Nephron (organoid): ENCODE results near the gene BLACAT1.

Source experiments
- H3K27ac Mint-ChIP-seq, 3 experiments: 2 replicates each; pipeline ENCODE4 v1.8.0; 2020; ENCODE audit warnings: mixed read lengths in 3 of 3, mild to moderate bottlenecking in 2 of 3, moderate library complexity in 1 of 3
- H3K27me3 Mint-ChIP-seq: 2 replicates; pipeline ENCODE4 v1.8.0; 2021; ENCODE audit warnings: low read depth, mild to moderate bottlenecking, moderate library complexity, mixed read lengths
- H3K36me3 Mint-ChIP-seq: 2 replicates; pipeline ENCODE4 v1.8.0; 2020; ENCODE audit warnings: low read depth, mixed read lengths
- H3K4me1 Mint-ChIP-seq: 2 replicates; pipeline ENCODE4 v1.8.0; 2020; ENCODE audit warnings: mixed read lengths
- H3K4me3 Mint-ChIP-seq, 3 experiments: 2 replicates each; pipeline ENCODE4 v1.8.0; 2020; ENCODE audit warnings: mild to moderate bottlenecking in 3 of 3, mixed read lengths in 3 of 3, moderate library complexity in 2 of 3
- H3K9me3 Mint-ChIP-seq: 2 replicates; pipeline ENCODE4 v1.8.0; 2020; ENCODE audit warnings: mixed read lengths
- TF ChIP-seq, protein P1 (sequence below), 3 experiments: fragments of 200-600 bp; sonication (generic); IDR thresholded peaks; one replicate each; pipeline ENCODE4 v1.5.0; 2021; ENCODE audit warnings: antibody characterized with exemption in 3 of 3; ENCODE audit not compliant: unreplicated experiment in 3 of 3

BLACAT1 gene

DNA sequence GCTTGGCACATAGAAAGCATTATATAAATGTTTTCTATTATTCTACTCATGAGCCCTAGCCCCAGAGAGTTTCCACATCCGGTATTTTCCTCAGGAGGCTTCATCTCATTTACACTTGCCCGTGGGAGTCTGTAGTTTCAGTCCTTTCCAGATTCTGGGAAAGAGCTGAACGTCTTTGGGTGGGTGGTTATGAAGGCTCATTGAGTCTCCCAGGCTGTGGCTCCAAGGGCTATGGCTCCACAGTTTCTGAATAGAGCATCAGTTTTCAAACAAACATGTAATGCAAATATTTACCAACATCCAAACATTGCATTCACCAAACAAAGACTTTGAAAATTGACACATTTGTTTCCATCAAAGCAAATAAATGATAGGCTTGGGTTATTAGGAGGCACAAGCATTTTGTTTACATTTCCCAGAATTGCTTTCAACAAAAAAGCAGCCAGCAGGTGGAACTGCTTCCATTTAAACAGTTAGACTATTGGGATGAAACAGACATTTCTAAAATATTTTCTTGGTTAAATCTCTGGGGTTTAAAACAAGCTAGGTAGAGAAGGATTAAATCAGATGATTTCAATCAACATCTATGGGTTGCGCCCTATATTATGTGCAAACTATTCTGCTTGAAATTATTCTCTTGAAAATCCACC is 32.7 kb downstream of the BLACAT1 start:
- no peak overlapping the region for H3K27ac Mint-ChIP-seq
- H3K9me3 Mint-ChIP-seq: no peaks in the 10 kb centered on the region
- TF ChIP-seq, protein P1, sequence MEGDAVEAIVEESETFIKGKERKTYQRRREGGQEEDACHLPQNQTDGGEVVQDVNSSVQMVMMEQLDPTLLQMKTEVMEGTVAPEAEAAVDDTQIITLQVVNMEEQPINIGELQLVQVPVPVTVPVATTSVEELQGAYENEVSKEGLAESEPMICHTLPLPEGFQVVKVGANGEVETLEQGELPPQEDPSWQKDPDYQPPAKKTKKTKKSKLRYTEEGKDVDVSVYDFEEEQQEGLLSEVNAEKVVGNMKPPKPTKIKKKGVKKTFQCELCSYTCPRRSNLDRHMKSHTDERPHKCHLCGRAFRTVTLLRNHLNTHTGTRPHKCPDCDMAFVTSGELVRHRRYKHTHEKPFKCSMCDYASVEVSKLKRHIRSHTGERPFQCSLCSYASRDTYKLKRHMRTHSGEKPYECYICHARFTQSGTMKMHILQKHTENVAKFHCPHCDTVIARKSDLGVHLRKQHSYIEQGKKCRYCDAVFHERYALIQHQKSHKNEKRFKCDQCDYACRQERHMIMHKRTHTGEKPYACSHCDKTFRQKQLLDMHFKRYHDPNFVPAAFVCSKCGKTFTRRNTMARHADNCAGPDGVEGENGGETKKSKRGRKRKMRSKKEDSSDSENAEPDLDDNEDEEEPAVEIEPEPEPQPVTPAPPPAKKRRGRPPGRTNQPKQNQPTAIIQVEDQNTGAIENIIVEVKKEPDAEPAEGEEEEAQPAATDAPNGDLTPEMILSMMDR (IDR thresholded peaks at IDR 0.05; ENCODE audit: unreplicated experiment in 3 of 3): peak; percentile 9 to 28 (median 22)
- peaks cover 12% of the 10 kb centered on the region for H3K27me3 Mint-ChIP-seq
- H3K4me1 Mint-ChIP-seq: peaks cover 49% of the 10 kb centered on the region
- no peaks in the 10 kb centered on the region for H3K36me3 Mint-ChIP-seq
- no peak overlapping the region for H3K4me3 Mint-ChIP-seq

DNA sequence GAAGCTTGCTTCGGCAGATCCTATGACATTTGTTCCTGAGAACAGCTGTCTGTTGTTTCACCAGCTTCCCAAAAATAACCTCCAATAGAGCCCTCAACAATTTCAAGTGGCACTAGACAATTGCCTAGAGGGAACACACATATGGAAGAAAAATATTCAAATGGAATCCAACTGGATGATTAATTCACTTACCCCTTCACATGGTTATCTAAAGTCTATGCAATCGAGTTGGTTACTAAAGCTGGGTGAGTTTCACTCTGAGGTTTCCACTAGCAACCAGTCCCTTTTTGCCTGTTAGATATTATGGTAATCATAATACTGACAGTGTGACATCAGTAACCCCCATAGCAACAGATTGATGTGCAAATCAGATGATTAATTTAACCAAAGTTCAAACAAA is 34.0 kb downstream of the BLACAT1 start, which contains the start of gene LEMD1:
LEMD1 (minus strand) TSS at position 259 of the 400 bp plus-strand sequence. CDS start 1,520 bp downstream, outside the sequence.
- TF ChIP-seq, protein P1 (IDR thresholded peaks at IDR 0.05; ENCODE audit: unreplicated experiment in 3 of 3): no peak

DNA sequence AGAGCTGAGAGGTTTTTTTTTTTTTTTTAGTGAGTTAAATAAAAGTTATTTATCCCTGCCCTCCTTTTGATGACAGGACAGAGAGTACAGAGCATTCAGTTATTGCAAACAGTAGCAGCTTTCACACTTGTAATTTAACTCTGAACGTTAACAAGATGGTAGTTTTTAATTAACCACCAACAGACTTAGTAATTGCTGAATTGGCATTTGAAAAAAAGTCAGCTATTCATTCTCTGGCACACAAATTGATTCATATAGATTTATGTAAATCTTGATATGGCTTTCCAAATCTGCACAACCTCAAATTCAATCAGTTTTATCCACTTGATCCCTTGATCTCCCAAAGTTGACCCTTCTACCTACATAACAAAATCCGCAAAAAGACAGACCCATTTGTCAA is 34.9 kb downstream of the BLACAT1 start:
- Mint-ChIP-seq H3K9me3 (no peaks in the 10 kb centered on the region), H3K36me3 (no peaks in the 10 kb centered on the region), H3K4me3 (no peak overlapping the region), H3K4me1 (peaks cover 69% of the 10 kb centered on the region), H3K27me3 (peaks cover under 1% of the 10 kb centered on the region), H3K27ac (no peak overlapping the region)
- TF ChIP-seq, protein P1 (IDR thresholded peaks at IDR 0.05; ENCODE audit: unreplicated experiment in 3 of 3): no peak

More for the DNA sequence above, 34.0 kb downstream of the BLACAT1 start, which contains the start of gene LEMD1:
- Mint-ChIP-seq H3K27ac (no peak within 1 kb of the TSS), H3K4me1 (peaks cover 61% of the 10 kb centered on the region), H3K4me3 (no peak within 1 kb of the TSS), H3K27me3 (peaks cover 8% of the 10 kb centered on the region), H3K9me3 (no peaks in the 10 kb centered on the region), H3K36me3 (no peaks in the 10 kb centered on the region)

DNA sequence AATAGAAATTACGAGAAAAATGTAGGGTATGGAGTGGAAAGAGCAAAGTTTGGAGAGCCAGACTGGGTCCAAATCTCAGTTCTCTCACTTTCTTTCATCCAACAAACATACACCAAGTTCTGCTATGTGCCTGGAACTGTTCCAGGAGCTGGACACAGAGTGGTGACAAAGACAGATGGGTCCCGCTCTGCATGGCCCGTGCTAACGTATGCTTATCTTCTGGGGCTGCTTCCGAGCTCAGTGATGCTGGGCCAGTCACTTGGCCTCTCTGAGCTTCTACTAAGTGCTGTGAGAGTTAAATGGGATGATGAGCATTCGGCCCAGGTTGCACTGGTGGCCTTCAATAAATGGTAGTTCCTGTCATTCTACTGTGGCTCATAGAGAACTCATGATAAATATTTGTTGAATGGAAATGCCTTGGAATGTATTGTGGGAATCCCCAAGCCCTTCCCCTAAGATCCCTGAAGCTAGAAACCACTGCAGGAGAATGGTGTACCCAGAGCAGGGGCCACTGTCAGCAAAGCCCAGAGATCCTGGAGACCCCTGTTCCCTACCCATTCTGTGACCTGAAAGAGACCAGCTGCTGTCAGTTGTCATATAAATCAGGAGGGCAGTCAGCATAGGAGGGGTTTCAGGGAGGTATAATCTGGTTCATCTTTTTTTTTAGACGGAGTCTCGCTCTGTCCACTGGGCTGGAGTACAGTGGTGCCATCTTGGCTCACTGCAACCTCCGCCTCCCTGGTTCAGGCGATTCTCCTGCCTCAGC is 37.8 kb downstream of the BLACAT1 start:
- Mint-ChIP-seq H3K36me3 (no peaks in the 10 kb centered on the region), H3K4me1 (peaks cover 70% of the 10 kb centered on the region), H3K27ac (peak overlapping the region in 2 of 3 experiments; percentile 16 to 34), H3K27me3 (peaks cover 5% of the 10 kb centered on the region), H3K4me3 (no peak overlapping the region), H3K9me3 (no peaks in the 10 kb centered on the region)
- TF ChIP-seq, protein P1 (IDR thresholded peaks at IDR 0.05; ENCODE audit: unreplicated experiment in 3 of 3): no peak

DNA sequence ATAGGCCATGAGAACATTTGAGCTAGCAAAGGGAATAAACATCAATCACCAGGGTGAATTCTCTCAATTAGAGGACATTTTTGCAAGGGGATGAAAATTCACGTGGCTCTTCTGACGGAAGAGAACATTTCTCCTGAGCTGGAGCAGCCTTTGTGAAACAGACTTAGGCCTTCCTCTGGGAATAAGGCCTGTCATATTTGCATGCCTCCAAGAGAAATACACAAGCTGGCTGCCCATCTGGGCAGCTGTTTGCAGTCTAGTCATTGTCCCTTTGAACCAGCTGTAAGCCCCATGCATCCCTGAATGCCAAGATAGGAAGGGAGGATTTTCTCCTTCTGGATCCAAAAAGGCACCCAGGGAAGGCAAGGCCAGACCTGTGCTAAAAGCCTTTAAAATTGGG is 39.5 kb downstream of the BLACAT1 start:
- Mint-ChIP-seq H3K4me3 (no peak overlapping the region), H3K9me3 (no peaks in the 10 kb centered on the region), H3K27ac (peak overlapping the region; percentile 54 to 81 (median 68)), H3K4me1 (peaks cover 59% of the 10 kb centered on the region), H3K36me3 (no peaks in the 10 kb centered on the region), H3K27me3 (peaks cover 9% of the 10 kb centered on the region)
- TF ChIP-seq, protein P1 (IDR thresholded peaks at IDR 0.05; ENCODE audit: unreplicated experiment in 3 of 3): no peak
